GM12878 (cell line): ENCODE results near the gene NHSL2. TPM values are rescaled to one million over a fixed set of nuclear protein-coding genes. Genes with fewer than 3 reads are reported as not detected.

Source experiments
- ATAC-seq: fragments of 200-7000 bp; cut with Tn5 transposase; 3 replicates; pipeline ENCODE4 v1.9.1; 2020; ENCODE audit warnings: mild to moderate bottlenecking, moderate library complexity
- BruUV-seq: library from RNA; stranded (reverse); fragments of 400-500 nt; replicated peaks from 2 replicates; lab custom pipeline; 2021; lab: Mats Ljungman, UMichigan
- CTCF ChIA-PET: fragments of 300-600 bp; sonication (Branson Sonifier 250); formaldehyde crosslinking; extraction: SDS; loops from one replicate; lab custom pipeline; 2021; ENCODE audit warnings: inconsistent platforms; lab: Yijun Ruan, JAX
- POLR2A ChIA-PET: fragments of 350-600 bp; formaldehyde crosslinking; extraction: SDS; loops from one replicate; lab custom pipeline; 2021; ENCODE audit warnings: inconsistent platforms; lab: Charles Lee
- RAD21 ChIA-PET: fragments of 300-600 bp; sonication (Branson Sonifier 250); formaldehyde crosslinking; loops from one replicate; lab custom pipeline; 2023; ENCODE audit warnings: antibody characterized with exemption; ENCODE audit not compliant: unreplicated experiment; lab: Charles Lee
- SMC1A ChIA-PET: fragments of 300-600 bp; sonication (Branson Sonifier 250); formaldehyde crosslinking; loops from one replicate; lab custom pipeline; 2023; ENCODE audit not compliant: unreplicated experiment, uncharacterized antibody; lab: Charles Lee
- DNase-seq: peaks from one replicate; pipeline ENCODE4 v3.0.0-alpha.2; 2011; ENCODE audit warnings: low read depth, low spot score
- FAIRE-seq: peaks from 3 replicates; lab custom pipeline; 2011; peaks lifted over from hg19 to GRCh38; lab: Jason Lieb, UNC
- H2AFZ ChIP-seq: 2 replicates; pipeline ENCODE4 v1.6.0; 2011; ENCODE audit warnings: low read depth, low read length, control low read depth; ENCODE audit not compliant: control insufficient read depth
- H3K27ac ChIP-seq: 2 replicates; pipeline ENCODE4 v1.5.1; 2011; ENCODE audit warnings: control low read depth; ENCODE audit not compliant: control insufficient read depth, insufficient read depth
- H3K27me3 ChIP-seq, 2 experiments: replicated peaks in 1 of 2; 2 replicates each; pipeline versions ENCODE4 v1.6.0 to v1.6.1; 2011; ENCODE audit warnings: low read length in 1 of 2; ENCODE audit not compliant: control insufficient read depth in 2 of 2, insufficient read depth in 2 of 2
- H3K36me3 ChIP-seq, 2 experiments: 2 replicates each; pipeline ENCODE4 v1.5.1; 2011; ENCODE audit warnings: low read length in 1 of 2; ENCODE audit not compliant: control insufficient read depth in 2 of 2, insufficient read depth in 2 of 2
- H3K4me1 ChIP-seq: 2 replicates; pipeline ENCODE4 v1.6.1; 2011; ENCODE audit warnings: mild to moderate bottlenecking, low read length, moderate library complexity, mixed read lengths; ENCODE audit not compliant: control insufficient read depth, insufficient read depth
- H3K4me2 ChIP-seq: 2 replicates; pipeline ENCODE4 v1.6.0; 2011; ENCODE audit warnings: control low read depth; ENCODE audit not compliant: control insufficient read depth, insufficient read depth
- H3K4me3 ChIP-seq: fragments of 200-600 bp; sonication (generic); 2 replicates; pipeline ENCODE4 v1.5.1; 2016
- H3K79me2 ChIP-seq: 2 replicates; pipeline ENCODE4 v1.6.0; 2011; ENCODE audit warnings: low read length; ENCODE audit not compliant: control insufficient read depth, insufficient read depth
- H3K9ac ChIP-seq: 2 replicates; pipeline ENCODE4 v1.8.0; 2011; ENCODE audit warnings: low read length, control low read depth, mixed read lengths; ENCODE audit not compliant: control insufficient read depth, insufficient read depth
- H3K9me3 ChIP-seq: replicated peaks from 3 replicates; pipeline ENCODE4 v1.5.1; 2011; ENCODE audit warnings: mild to moderate bottlenecking, low read length; ENCODE audit not compliant: control insufficient read depth, insufficient read depth
- H4K20me1 ChIP-seq: 2 replicates; pipeline ENCODE4 v1.6.0; 2011; ENCODE audit not compliant: control insufficient read depth, insufficient read depth
- BMI1 ChIP-seq: fragments of 450-650 bp; IDR thresholded peaks from 2 replicates; pipeline ENCODE4 v1.6.1; 2016; ENCODE audit warnings: mild to moderate bottlenecking, moderate library complexity, borderline replicate concordance
- CBX3 ChIP-seq: fragments of 200-600 bp; sonication (generic); IDR thresholded peaks from 2 replicates; pipeline ENCODE4 v1.6.1; 2016; ENCODE audit warnings: low read depth, borderline replicate concordance
- CHD2 ChIP-seq: IDR thresholded peaks from 2 replicates; pipeline ENCODE4 v1.6.1; 2011; ENCODE audit warnings: low read depth, low read length, improper control_type of control experiment, borderline replicate concordance
- IKZF1 ChIP-seq: fragments of 450-650 bp; conservative IDR thresholded peaks from 2 replicates; pipeline ENCODE4 v1.6.1; 2017; ENCODE audit warnings: antibody characterized with exemption, mild to moderate bottlenecking
- KLF5 ChIP-seq: fragments of 450-650 bp; IDR thresholded peaks from 2 replicates; pipeline ENCODE4 v1.6.1; 2014; ENCODE audit warnings: mild to moderate bottlenecking; ENCODE audit not compliant: partially characterized antibody
- NR2C2 ChIP-seq: IDR thresholded peaks from 2 replicates; pipeline ENCODE4 v1.6.1; 2011; ENCODE audit warnings: borderline replicate concordance, low read depth; ENCODE audit not compliant: control insufficient read depth, insufficient read length
- RCOR1 ChIP-seq: conservative IDR thresholded peaks from 2 replicates; pipeline ENCODE4 v1.6.1; 2012; ENCODE audit warnings: low read depth, low read length, improper control_type of control experiment
- SIX5 ChIP-seq: IDR thresholded peaks from 2 replicates; pipeline ENCODE4 v1.6.1; 2011; ENCODE audit warnings: mild to moderate bottlenecking, low read depth, low read length, moderate library complexity; ENCODE audit not compliant: severe bottlenecking
- SKIL ChIP-seq: fragments of 450-650 bp; IDR thresholded peaks from 2 replicates; pipeline ENCODE4 v1.6.1; 2017; ENCODE audit warnings: mild to moderate bottlenecking, low read depth, inconsistent platforms; ENCODE audit not compliant: poor library complexity, severe bottlenecking
- USF2 ChIP-seq: IDR thresholded peaks from 2 replicates; pipeline ENCODE4 v1.6.1; 2011; ENCODE audit warnings: low read depth, low read length, improper control_type of control experiment, borderline replicate concordance
- WGBS: methylation state at CpG from one replicate; pipeline ENCODE4 v1.1.6; 2016; ENCODE audit warnings: low lambda C conversion rate; ENCODE audit not compliant: insufficient replicate concordance, insufficient coverage; ENCODE audit errors: missing lambda C conversion rate; 5-methylcytosine and 5-hydroxymethylcytosine counted together
- in situ Hi-C: fragments of 300-500 bp; cut with MboI; formaldehyde crosslinking; loops from 9 replicates; pipeline ENCODE4 v1.14.3; 2018; ENCODE audit warnings: mixed read lengths
- intact Hi-C: fragments of 100-400 bp; cut with micrococcal nuclease; formaldehyde crosslinking; loops from one replicate; pipeline ENCODE4 v1.14.2; 2022; ENCODE audit not compliant: unreplicated experiment
- polyA plus RNA-seq, 11 experiments: library from polyadenylated mRNA; depleted of rRNA in 4 of 11; unstranded in 6 of 11; stranded (reverse) in 5 of 11; fragments of >200 nt; fragmentation: Nextera tagmentation in 4 of 11; fragmentation: Illumina TruSeq in 1 of 11; extraction: Ambion mirVana in 4 of 11; extraction: Trizol in 1 of 11; gene quantifications; 1 replicate in 1 of 11; 2 replicates in 10 of 11; pipeline versions ENCODE4 v1.2.1 to v1.2.3, GENCODE V29; 2011 to 2016; ENCODE audit warnings: inconsistent platforms in 2 of 11, missing spikeins in 2 of 11, low read depth in 1 of 11
- total RNA-seq, 4 experiments: library from RNA; depleted of rRNA in 3 of 4; stranded (reverse); fragments of >200 nt in 3 of 4; fragmentation: Illumina TruSeq in 1 of 4; extraction: Trizol in 1 of 4; gene quantifications; 2 replicates each; pipeline versions ENCODE4 v1.2.1 to v1.2.3, GENCODE V29; 2013 to 2021
- TF ChIP-seq, protein P1 (sequence below): IDR thresholded peaks from 2 replicates; pipeline ENCODE4 v1.6.1; 2011; ENCODE audit warnings: borderline replicate concordance, low read depth, mild to moderate bottlenecking, moderate library complexity, mixed read lengths, low read length; ENCODE audit not compliant: insufficient read depth; ENCODE audit errors: extremely low read length
- TF ChIP-seq, protein P2 (sequence below): fragments of 450-650 bp; IDR thresholded peaks from 2 replicates; pipeline ENCODE4 v1.6.1; 2018; ENCODE audit warnings: mild to moderate bottlenecking, low read depth, moderate library complexity; ENCODE audit not compliant: partially characterized antibody

The NHSL2 gene
- total and polyA plus RNA-seq, 10 of the 15 experiments (the other 5 are each of a cell fraction or from before 2014, with no cell fraction given) = 0.05 to 0.53 (median 0.07) TPM; not detected in 2

GRCh38 chrX:72165551-72165950 is 254.9 kb downstream of the NHSL2 start:
- POLR2A ChIA-PET = no interaction called here
- no peaks in the 10 kb centered on the region for H3K79me2 ChIP-seq

More at GRCh38 chrX:72165551-72165950, 254.9 kb downstream of the NHSL2 start:
- WGBS = 30% methylated on average over 4 of the region's 4 CpGs
- CTCF ChIA-PET = no interaction called here
- Histone ChIP-seq H4K20me1 (no peaks in the 10 kb centered on the region), H3K9ac (no peak overlapping the region), H3K27ac (no peak overlapping the region), H3K4me2 (no peak overlapping the region), H3K27me3 (no peaks in the 10 kb centered on the region), H3K36me3 (no peaks in the 10 kb centered on the region), H3K9me3 (no peaks in the 10 kb centered on the region), H2AFZ (no peak overlapping the region), H3K4me1 (no peaks in the 10 kb centered on the region), H3K4me3 (no peak overlapping the region)
- FAIRE-seq = no peak
- no TSS peak for BruUV-seq
- SMC1A ChIA-PET = no interaction called here
- intact Hi-C loops = no loop called here
- in situ Hi-C loops = no loop called here
- no peak for DNase-seq
- TF ChIP-seq SIX5 (no peak), SKIL (no peak), KLF5 (no peak), CBX3 (no peak), USF2 (no peak), RCOR1 (no peak), BMI1 (no peak), NR2C2 (no peak), CHD2 (no peak), IKZF1 (no peak)
- TF ChIP-seq, protein P1, sequence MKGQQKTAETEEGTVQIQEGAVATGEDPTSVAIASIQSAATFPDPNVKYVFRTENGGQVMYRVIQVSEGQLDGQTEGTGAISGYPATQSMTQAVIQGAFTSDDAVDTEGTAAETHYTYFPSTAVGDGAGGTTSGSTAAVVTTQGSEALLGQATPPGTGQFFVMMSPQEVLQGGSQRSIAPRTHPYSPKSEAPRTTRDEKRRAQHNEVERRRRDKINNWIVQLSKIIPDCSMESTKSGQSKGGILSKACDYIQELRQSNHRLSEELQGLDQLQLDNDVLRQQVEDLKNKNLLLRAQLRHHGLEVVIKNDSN = no peak
- TF ChIP-seq, protein P2, sequence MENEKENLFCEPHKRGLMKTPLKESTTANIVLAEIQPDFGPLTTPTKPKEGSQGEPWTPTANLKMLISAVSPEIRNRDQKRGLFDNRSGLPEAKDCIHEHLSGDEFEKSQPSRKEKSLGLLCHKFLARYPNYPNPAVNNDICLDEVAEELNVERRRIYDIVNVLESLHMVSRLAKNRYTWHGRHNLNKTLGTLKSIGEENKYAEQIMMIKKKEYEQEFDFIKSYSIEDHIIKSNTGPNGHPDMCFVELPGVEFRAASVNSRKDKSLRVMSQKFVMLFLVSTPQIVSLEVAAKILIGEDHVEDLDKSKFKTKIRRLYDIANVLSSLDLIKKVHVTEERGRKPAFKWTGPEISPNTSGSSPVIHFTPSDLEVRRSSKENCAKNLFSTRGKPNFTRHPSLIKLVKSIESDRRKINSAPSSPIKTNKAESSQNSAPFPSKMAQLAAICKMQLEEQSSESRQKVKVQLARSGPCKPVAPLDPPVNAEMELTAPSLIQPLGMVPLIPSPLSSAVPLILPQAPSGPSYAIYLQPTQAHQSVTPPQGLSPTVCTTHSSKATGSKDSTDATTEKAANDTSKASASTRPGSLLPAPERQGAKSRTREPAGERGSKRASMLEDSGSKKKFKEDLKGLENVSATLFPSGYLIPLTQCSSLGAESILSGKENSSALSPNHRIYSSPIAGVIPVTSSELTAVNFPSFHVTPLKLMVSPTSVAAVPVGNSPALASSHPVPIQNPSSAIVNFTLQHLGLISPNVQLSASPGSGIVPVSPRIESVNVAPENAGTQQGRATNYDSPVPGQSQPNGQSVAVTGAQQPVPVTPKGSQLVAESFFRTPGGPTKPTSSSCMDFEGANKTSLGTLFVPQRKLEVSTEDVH = no peak
- RAD21 ChIA-PET = no interaction called here
- no peak for ATAC-seq
